Ascending aorta (tissue), 2 donors: ENCODE data around the gene DDIT3. TPM values are rescaled to one million over a fixed set of nuclear protein-coding genes. Genes with fewer than 3 reads are reported as not detected.

Experiments used
- DNase-seq, 2 donors: peaks; one replicate each; pipeline ENCODE4 v3.0.0-alpha.2; 2019; ENCODE audit warnings: low spot score in 2 of 2
- H3K27ac ChIP-seq, 2 donors: fragments of 200-600 bp; sonication (generic); one replicate each; pipeline ENCODE4 v1.5.1; 2016 to 2017; ENCODE audit warnings: mild to moderate bottlenecking in 1 of 2
- H3K27me3 ChIP-seq: fragments of 200-600 bp; sonication (generic); one replicate; pipeline ENCODE4 v1.5.1; 2017
- H3K36me3 ChIP-seq, 2 donors: fragments of 200-600 bp; sonication (generic); one replicate each; pipeline ENCODE4 v1.5.1; 2016
- H3K4me1 ChIP-seq, 2 donors: fragments of 200-600 bp; sonication (generic); one replicate each; pipeline ENCODE4 v1.5.1; 2016 to 2017; ENCODE audit warnings: mild to moderate bottlenecking in 1 of 2
- H3K4me3 ChIP-seq, 2 donors: fragments of 200-600 bp; sonication (generic); one replicate each; pipeline ENCODE4 v1.5.1; 2016 to 2017; ENCODE audit warnings: mild to moderate bottlenecking in 1 of 2
- H3K9me3 ChIP-seq, 2 donors: fragments of 200-600 bp; sonication (generic); one replicate each; pipeline ENCODE4 v1.5.1; 2016
- intact Hi-C: fragments of 100-400 bp; cut with DNase I; formaldehyde crosslinking; loops from one replicate; pipeline ENCODE4 v1.15.1; 2023
- total RNA-seq: library from RNA; depleted of rRNA; stranded (reverse); fragments of >200 nt; gene quantifications from one replicate; pipeline ENCODE4 v1.1.0, GENCODE V29; 2016
- TF ChIP-seq, protein P1 (sequence below), 3 experiments: fragments of 200-600 bp in 2 of 3; fragments of 450-650 bp in 1 of 3; sonication (generic) in 2 of 3; IDR thresholded peaks; one replicate each; pipeline ENCODE4 v1.5.1; 2016 to 2019; ENCODE audit warnings: antibody characterized with exemption in 3 of 3, mild to moderate bottlenecking in 1 of 3, moderate library complexity in 1 of 3

The DDIT3 gene
- total RNA-seq, 1 donor from 2014 or later, result 0.64 TPM

DNA sequence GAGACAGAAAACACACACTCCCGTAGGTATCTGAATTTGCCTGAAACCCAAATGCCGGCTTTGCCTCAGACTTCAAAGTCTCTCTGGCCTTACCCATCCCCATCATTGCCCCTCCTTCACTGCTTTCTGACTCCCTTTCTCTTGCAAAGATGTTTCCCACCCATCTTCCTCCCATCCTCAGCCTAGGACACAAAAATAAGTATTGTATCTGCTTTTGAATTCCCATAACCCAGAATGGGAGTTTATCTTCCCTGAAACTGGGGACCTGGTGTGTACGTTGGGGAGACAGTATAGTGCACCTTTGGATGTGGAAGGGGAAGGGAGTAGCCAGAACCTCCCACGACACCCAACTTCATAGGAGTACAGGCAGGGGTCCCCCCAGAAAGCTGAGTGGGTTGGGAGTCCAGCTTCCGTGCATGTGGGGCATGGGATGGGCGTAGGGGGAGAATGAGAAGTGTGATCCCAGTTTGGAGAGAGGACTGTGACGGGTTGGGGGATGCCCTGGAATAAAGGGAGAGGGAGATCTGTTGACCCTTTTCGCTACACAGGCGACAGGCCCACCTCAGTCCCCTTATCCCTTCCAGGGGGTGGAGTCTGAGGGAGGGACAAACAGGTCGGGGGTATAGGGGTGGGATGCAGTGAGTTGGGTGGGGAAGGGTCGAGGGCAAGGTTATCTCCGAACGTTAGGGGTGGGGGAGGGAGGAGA, 29.0 kb upstream of the DDIT3 start:
- no peaks in the 10 kb centered on the region for H3K9me3 ChIP-seq
- H3K4me1 ChIP-seq, result peaks cover 3 to 17% of the 10 kb centered on the region in 2 donors
- intact Hi-C loops, result no loop called here
- no peaks in the 10 kb centered on the region for H3K36me3 ChIP-seq
- TF ChIP-seq, protein P1, sequence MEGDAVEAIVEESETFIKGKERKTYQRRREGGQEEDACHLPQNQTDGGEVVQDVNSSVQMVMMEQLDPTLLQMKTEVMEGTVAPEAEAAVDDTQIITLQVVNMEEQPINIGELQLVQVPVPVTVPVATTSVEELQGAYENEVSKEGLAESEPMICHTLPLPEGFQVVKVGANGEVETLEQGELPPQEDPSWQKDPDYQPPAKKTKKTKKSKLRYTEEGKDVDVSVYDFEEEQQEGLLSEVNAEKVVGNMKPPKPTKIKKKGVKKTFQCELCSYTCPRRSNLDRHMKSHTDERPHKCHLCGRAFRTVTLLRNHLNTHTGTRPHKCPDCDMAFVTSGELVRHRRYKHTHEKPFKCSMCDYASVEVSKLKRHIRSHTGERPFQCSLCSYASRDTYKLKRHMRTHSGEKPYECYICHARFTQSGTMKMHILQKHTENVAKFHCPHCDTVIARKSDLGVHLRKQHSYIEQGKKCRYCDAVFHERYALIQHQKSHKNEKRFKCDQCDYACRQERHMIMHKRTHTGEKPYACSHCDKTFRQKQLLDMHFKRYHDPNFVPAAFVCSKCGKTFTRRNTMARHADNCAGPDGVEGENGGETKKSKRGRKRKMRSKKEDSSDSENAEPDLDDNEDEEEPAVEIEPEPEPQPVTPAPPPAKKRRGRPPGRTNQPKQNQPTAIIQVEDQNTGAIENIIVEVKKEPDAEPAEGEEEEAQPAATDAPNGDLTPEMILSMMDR (IDR thresholded peaks at IDR 0.05), result no peak
- H3K27ac ChIP-seq, result peak overlapping the region in 1 of 2 donors; percentile 34
- no peak for DNase-seq
- H3K27me3 ChIP-seq, result no peaks in the 10 kb centered on the region
- H3K4me3 ChIP-seq, result peak overlapping the region; percentile 61 to 71

DNA sequence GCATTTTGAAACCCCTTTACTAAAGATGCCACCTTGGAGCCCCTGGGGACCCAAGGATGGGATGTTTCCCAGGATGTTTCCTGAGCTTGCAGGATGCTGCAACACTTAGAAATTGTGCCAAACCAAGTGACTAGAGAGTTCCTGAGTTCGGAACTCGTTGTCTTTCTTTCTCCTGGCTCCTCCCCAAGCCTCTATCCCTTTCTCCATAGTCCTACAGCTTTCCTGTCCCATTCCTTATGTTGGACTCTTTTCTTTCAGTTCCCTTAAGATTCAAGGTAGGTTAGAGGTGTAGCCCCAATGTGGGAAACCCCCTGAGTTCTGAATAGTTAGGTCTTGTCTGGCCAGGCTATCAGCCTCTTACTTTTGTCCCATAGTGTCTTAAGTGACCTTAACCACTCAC, 28.2 kb upstream of the DDIT3 start:
- no peaks in the 10 kb centered on the region for H3K27me3 ChIP-seq
- H3K4me1 ChIP-seq, result peaks cover 3 to 17% of the 10 kb centered on the region in 2 donors
- no peaks in the 10 kb centered on the region for H3K36me3 ChIP-seq
- no peak overlapping the region for H3K27ac ChIP-seq
- no peak for DNase-seq
- TF ChIP-seq, protein P1 (IDR thresholded peaks at IDR 0.05), result no peak
- intact Hi-C loops, result no loop called here
- H3K9me3 ChIP-seq, result no peaks in the 10 kb centered on the region
- no peak overlapping the region for H3K4me3 ChIP-seq

DNA sequence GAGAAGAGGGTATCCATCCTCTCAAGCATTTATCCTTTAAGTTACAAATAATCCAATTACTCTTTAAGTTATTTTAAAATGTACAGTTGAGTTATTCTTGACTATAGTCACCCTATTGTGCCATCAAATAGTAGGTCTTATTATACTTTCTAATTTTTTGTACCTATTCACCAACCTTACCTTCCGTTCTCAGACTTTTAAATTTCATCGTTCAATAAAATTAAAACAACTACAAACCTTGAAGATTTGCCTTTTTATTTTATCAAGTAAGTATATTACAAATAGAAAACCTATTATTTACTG, 27.6 kb upstream of the DDIT3 start:
- H3K4me3 ChIP-seq, result no peak overlapping the region
- H3K9me3 ChIP-seq, result no peaks in the 10 kb centered on the region
- H3K27me3 ChIP-seq, result no peaks in the 10 kb centered on the region
- peaks cover 3 to 17% of the 10 kb centered on the region in 2 donors for H3K4me1 ChIP-seq
- intact Hi-C loops, result no loop called here
- TF ChIP-seq, protein P1 (IDR thresholded peaks at IDR 0.05), result no peak
- H3K36me3 ChIP-seq, result no peaks in the 10 kb centered on the region
- DNase-seq, result no peak
- no peak overlapping the region for H3K27ac ChIP-seq

DNA sequence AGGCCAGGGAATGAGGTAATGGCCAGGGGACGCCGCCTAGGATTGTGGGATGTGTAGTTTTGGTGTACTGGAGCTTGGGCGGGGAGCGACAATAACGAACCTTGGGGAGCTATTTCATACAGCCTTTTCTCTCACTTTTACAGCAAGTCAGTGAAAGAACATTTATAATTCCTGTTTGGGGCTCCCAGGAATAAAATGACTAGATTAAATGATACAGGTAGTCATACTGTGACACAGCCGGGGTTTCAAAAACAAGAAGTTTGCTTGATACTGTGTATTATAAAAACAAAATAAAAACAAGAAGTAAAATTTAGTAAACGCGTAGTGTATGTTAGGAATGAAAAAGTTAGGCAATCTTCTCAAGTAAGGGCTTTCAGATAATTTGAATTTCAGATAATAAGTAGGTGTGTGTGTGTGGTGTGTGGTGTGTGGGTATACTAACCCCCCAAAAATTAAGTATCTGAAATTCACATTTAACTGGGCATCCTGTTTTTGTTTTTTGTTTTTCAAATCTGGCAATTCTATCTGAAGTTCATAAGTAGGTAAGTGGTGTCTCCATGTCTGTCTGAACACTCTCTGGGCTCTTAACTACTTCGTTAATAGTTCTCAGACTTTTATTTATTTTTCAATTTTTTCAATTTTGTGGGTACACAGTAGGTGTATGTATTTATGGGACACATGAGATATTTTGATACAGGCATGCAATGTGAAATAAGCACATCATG, 27.1 kb upstream of the DDIT3 start:
- intact Hi-C loops, result loop anchor here (1.0 kb wide), 1 partner anchor 25 kb away; the partner anchor contains the start of gene MBD6
- Histone ChIP-seq H3K27me3 (no peaks in the 10 kb centered on the region), H3K4me1 (peaks cover 3 to 17% of the 10 kb centered on the region in 2 donors), H3K4me3 (peak overlapping the region; percentile 97 to 98), H3K27ac (peak overlapping the region in 1 of 2 donors; percentile 92), H3K9me3 (no peaks in the 10 kb centered on the region), H3K36me3 (peaks cover 0 to 4% of the 10 kb centered on the region in 2 donors)
- DNase-seq, result no peak
- TF ChIP-seq, protein P1 (IDR thresholded peaks at IDR 0.05), result no peak

DNA sequence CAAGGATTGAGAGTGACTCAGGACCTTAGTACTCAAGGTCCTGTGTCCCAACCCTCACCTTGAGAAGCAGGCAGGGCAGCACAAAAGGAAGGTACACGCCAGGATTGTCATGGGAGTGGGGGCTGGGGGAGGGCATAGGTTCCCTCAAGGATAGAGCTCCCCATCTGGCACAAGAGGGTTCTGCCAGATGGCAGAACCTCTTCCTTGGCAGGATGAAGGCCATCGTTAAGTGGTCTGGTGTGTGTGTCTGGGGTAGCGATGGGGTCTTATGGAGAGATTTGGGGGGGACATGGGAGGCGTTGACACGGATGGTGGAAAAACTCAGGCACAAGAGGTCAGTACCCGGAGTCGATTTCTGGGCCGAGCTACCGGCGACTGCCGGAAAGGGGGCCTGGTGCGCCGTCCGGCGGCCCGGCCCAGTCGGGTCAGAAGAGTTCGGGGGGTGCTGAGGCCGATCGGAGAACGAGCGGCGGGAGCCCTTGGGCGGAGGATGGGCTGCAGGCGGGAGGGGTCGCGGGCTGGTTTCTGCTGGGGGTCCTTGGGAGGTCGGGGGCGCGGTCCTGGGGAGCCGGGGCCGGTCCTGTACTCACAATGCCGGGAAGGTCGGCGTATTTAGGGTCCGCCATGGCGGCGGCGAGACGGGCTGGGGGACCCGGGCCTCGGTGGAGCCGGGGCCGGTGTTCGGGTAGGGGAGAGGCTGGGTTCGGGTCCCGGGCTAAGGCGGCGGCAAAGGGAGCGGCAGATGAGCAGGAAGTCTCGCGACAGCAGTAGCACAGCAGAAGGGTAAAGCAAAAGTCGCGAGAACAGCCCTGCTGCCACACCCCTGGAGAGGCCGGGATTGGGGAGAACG, 26.3 kb upstream of the DDIT3 start, which contains the start of gene DCTN2:
TSS of gene DCTN2 (minus strand) at position 755 of the 850 bp plus-strand sequence. CDS start at position 626, 129 bp downstream.
- Histone ChIP-seq H3K4me1 (peaks cover 3 to 17% of the 10 kb centered on the region in 2 donors), H3K36me3 (peaks cover 0 to 11% of the 10 kb centered on the region in 2 donors), H3K27me3 (no peaks in the 10 kb centered on the region), H3K9me3 (no peaks in the 10 kb centered on the region), H3K4me3 (peak within 1 kb of the TSS; percentile 97 to 98), H3K27ac (peak within 1 kb of the TSS; percentile 88 to 92)
- intact Hi-C loops, result loop anchor here (1.0 kb wide), 1 partner anchor 24 kb away; the partner anchor contains the start of gene MBD6
- peak; percentile 94 to 98 for DNase-seq
- TF ChIP-seq, protein P1 (IDR thresholded peaks at IDR 0.05), result no peak
